Fibroblast of skin of scalp (primary cell): ENCODE data around the gene WDFY3.
"Not testable (repeated sequence)": the region's sequence is repeated elsewhere in the genome, so short reads cannot be mapped to it uniquely, and the experiment has no call there.

Experiments
- DNase-seq: peaks from one replicate; pipeline ENCODE4 v3.0.0-alpha.2; 2013

WDFY3 gene

DNA sequence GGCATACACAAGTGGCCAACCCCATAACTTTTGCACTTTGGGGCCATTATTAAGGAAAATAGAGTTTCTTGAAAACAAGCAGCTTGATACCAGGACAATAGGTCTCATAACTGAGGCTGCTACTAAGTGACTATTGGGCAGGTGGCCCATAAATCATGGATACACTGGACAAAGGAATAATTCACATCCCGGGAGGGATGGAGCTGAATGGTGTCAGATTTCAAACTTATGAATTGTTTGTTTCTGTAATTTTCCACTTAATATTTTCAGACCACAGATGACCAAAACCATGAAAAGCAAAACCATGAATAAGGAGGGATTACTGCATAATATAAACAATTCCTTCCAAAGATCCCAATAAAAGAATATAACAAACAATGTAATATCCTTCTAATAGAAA lies 114.4 kb downstream of the WDFY3 start:
- DNase-seq = no peak

DNA sequence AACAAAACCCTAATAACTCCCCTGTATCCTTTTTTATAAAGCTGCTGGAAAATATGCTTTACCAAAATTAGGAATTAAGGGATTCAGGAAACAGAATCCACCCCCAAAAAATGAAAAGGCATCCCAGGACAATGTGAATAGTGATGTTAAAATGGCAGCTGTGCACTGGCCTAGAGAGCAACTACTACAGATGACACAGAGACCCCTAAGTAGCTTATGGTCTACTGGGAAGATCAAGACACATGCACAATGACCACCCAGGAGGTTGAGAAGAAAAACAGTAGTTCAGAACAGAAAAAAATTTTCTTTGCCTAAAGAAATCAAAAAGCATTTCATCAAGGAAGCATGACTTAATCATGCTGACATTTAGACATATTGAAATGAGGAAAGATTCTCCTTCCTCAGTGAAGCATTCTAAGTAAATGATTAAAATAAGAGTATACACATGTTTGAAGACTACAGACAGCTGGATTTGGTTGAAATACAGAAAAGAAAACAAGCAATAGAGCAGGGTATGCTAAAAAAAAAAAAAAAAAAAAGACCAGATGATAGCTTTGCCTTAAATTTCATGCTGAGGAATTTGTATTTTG lies 117.3 kb downstream of the WDFY3 start:
- peak; percentile 43 for DNase-seq

DNA sequence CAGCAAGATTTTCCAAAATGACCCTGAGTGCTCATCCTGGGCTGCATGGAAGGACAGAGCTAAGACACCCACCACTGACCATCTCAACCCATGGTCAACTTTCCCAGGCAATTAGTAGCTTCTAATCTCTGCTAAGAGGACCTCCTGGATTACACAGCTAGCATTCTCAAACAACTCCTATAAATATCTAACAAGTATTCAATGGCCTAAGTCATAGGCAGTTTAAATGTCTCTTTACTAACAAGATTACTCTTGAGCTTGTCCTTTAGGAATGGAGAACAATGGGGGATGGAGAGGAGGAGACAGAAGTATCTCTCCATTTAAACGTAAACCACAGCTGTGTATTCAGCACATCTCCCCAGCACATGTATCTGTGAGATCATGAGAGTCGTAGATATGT lies 118.1 kb downstream of the WDFY3 start:
- no peak for DNase-seq

DNA sequence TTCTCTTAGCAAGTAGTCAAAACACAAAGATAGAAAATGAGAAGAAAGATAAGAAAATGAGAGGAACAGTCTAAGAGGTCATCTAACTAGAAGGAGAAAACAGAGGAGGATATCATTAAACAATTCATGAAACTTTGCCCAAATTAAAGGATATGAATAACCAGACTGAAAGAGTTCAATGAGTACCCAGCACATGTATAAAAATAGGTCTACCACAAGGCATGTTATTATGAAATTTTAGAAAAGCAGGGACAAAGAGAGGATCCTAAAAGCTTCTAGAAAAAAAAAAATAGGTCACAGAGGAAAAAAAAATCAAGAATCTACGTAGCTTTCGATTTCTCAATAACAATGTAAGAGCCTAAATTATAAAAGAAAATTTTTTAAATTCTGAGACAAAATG lies 118.5 kb downstream of the WDFY3 start:
- no peak for DNase-seq

DNA sequence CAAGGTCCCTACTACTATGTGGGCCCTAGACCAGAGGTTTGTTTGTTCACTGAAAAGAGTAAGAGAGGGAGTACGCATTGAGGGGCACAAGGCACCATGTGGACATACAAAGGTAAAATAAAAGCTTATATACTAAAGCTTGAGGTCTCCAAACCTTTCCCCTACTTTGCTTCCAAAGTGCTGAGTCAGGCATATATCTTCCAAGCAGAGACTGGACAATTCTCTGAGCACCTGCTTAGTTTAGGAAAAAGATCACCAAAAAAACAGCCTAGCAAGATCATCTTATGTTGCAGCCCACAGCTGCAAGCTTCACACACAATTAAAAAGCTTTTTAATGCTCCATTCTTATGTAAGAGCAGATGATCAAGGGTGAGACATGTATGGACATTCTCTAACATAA lies 119.5 kb downstream of the WDFY3 start:
- no peak for DNase-seq

DNA sequence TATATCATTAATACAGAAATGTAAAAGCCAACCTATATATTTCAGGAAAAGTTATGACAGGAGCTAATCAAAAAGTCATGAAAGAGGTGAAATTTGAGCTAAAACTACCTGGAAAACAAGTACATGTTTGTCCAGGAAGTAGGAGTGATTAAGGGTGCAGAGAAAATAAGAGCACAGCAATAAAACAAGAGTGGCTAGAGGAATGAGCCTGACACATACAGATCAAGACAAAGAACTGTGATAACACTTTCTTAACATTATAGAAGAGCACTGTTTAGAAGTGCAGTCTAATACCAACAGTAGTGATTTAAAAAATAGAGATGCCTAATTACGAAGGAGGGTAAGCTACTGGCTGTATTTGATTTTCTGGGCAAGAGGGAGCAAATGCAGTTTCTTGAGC lies 125.1 kb downstream of the WDFY3 start:
- DNase-seq = no peak

DNA sequence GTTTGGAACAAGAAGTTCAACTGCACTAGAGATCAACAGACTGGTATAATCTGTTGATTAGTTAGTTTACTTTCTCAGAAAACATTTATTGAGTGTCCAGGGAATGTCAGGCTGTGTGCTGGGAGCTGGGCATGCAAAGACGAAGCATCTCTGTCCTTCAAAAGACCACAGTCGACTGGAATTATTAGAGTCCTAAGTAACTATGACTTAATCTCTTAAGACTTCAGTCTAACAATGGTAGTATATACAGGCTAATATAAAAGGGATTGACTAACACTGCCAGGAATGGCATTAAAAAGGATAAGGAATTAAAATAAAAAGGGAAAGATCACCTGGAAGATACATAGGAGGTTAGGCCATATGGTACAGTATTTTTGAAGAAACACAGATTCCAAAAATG lies 128.7 kb downstream of the WDFY3 start:
- no peak for DNase-seq

DNA sequence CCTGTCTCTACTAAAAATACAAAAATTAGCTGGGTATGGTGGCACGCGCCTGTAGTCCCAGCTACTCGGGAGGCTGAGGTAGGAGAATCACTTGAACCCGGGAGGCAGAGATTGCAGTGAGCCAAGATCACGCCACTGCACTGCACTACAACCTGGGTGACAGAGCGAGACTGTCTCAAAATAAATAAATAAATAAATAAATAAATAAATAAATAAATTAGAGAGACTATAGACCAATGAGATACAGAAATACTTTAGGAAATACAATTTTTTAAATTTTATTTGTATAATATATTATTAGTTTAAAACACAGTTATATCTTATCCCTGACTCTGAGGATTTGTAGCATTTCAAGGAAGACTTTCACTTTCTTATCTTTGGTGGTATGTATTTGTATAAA lies 136.9 kb downstream of the WDFY3 start:
- not testable (repeated sequence) for DNase-seq

DNA sequence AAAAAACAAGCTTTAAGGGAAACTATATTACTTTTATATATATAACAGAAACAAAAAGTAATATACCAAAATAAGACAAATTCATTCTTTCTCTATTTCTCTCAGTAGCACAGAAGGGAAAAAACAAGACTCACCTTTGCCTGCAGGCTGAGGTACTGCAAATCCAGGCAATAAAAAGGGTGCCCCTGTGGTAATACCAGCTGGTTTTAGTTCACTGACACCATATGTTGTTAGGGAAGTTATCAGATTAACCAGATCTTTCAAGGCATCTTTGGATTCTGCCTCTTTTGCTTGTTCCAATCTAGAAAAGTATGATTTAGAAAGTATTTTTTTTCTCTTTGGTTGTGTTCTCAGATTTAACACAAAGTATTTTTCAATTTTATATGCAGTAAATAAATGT lies 139.8 kb downstream of the WDFY3 start:
- DNase-seq = no peak

DNA sequence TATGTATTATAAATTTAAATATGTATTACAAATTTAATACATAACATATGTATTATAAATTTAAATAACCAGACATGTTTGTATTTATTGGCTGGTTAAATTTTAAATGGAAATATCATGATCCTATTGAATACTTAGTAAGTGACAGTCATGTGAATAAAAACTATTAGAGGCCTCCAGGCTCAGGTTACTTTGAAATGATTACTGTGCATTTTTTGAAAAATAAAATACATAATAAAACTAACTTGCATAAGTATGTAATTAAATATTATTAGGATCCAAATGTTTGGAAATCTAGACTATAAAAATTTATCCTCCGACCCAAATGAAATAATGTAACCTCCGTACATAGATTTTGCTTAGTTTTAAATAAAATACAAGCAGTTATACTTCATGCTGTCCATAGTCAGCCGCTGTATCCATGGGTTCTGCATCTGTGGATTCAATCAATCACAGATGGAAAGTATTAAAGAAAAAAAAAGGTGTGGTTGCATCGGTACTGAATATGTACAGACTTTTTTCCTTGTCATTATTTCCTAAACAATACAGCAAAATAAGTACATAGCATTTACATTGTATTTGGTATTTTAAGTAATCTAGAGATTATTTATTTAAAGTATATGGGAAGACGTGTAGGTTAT lies 140.7 kb downstream of the WDFY3 start:
- no peak for DNase-seq

DNA sequence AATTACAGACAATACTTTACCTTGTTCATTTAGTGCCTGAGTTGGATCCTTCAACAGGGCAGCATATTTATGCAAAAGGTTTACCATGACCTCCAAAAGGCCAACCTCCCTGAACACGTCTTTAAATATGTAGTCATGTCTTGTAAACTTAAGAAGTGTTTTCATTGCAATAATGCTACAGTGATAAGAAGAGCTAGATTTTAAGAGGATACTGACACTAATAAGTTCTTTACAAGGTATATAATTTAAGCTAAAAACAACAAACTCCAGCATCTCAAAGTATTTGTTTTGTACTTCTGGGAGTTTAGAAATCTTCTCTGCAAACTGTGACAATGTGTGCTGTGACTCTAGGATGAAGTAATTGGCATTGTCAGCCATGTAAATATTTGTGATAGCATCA lies 145.4 kb downstream of the WDFY3 start:
- DNase-seq = no peak

DNA sequence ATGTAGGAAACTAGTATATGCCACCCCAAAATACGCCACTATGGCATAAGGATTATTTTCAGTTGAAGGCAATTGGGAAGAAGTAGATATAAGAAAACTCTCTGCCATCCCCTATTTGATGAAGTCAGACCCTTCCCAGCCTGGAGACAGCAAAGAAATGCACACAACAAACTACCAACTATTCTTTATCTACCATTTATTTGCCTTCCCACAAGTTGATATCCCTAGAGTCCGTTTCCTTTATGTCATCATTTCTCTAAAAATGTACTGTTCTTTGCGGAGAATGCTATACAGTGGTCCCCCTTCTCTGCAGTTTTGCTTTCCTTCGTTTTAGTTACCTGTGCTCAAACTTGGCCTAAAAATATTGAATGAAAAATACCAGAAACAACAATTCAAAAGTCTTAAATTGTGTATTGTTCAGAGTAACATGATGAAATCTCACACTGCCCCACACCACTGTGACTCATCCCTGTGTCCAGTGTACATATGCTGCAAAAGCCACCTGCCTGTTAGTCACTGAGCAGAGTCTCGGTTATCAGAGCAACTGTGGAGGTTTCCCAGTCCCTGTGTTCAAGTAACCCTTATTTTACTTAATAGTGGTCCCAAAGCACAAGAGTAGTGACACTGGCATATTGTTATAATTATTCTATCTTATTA lies 152.3 kb downstream of the WDFY3 start:
- DNase-seq = peak; percentile 63

DNA sequence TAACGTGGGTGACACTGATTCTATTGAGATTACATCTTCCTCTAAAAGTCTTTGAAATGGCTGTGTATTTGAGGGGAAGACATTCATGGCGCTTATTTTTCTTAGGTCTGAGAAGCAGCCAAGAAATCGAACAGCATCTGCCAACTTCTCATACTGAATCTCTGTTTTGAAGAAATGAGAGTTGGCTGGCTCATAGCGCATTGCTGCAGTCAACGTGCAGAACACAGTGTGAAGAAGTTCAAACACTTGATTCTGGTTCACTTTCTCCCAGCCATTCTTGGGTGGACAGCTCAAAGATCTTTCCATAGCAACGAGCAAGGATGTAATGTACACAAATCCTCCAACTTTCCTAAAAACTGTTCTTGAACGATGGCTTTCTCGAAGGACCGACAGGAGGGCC lies 156.5 kb downstream of the WDFY3 start:
- DNase-seq = no peak

DNA sequence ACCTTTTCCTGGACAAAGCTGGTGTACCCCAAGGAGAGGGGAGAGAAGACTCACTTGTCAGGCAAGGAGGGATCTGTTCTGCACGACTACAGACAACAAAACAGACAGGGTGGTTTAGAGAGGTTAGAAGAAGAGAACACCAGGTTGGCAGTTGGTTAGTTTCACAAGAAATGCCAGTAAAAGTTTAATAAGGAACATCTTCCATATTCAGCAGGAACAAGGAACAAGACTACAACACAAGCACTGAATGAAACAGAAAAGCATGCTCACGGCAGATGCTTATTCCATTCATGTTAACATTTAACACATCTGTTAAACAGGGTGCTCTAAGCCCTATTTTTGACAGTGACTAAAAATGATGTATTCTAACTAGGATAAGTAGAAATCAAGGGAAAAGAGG lies 158.2 kb downstream of the WDFY3 start:
- DNase-seq = no peak

DNA sequence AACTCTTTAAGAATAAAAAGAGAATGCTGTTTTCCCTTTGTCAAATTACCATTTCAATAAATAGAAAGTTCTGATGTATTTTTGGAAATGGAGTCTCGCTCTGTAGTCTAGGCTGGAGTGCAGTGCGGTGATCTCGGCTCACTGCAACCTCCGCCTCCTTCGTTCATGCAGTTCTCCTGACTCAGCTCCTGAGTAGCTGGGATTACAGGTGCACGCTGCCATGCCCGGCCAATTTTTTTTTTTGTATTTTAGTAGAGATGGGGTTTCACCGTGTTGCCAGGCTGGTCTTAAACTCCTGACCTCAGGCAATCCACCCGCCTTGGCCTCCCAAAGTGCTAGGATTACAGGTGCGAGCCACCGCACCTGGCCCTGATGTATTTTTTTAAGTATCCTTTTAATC lies 159.9 kb downstream of the WDFY3 start:
- not testable (repeated sequence) for DNase-seq

DNA sequence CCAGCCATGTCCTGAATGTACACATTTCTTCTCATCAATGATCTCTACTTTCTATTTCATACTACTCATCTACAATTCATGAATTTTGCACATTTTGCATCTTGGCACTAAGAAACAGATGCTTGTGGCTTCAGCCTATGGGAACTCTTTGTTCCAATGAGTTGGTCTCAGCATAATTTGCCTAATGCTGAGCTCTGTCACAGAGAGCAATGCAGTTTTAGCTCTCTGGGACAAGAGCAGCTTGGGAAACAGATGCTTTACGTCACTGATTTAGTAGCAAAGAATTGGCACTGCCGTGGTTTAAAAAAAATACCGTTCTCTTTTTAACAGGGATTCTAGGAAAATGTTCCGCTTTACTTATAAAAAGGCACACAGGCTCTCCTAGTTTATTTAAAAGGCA lies 162.4 kb downstream of the WDFY3 start:
- DNase-seq = peak; percentile 14

DNA sequence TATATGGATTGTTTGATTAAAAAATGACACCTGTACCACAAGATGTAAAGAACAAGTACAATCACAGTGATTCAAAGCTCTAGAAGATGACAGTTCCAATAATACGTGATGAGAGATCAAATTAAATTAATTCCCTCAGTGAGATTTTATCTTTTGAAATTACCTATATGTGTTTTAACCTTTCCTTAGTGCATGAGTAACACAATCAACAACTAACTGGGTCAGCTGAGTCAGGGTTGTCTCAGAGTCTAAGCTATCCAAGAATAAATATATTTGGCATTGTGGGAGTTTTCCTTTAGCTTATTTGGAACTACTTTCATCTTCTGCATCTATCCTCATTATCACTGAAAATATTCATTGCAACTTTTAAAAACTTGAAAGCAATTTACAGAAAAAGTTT lies 162.8 kb downstream of the WDFY3 start:
- DNase-seq = no peak

DNA sequence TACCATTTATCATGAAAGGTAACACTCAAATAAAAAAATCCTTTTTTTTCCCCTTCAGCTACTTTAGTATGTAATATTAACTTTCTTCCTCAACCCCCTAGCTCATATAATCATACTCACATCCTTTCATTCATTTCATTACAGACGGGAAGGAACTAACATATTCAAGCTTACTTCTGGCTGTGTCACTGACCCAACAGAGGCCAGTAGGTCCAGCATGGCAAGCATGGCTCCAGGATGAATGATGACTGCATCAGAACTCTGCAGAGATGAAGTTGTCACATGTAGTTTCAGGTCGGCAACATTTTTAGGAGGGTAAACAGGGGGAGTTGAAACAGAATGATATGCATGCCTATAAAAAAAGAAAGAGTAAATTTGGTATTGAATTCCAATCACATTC lies 163.4 kb downstream of the WDFY3 start:
- DNase-seq = no peak

DNA sequence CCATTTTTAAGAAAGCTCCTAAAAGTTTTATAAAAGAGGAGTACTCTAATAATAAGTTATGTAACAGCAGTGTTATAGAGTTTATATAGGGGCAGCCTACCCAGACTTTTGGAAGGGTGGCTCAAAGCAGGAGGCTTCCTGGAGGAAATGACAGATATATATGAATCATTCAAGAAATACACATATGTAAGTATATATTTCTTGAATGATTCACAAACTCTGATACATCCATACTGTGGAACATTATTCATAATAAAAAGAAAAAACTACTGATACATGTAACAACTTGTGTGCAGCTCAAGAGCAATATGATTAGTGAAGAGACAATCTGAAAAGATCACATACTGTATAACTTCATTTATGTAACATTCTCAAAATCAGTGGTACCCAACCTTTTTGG lies 166.2 kb downstream of the WDFY3 start:
- peak; percentile 42 for DNase-seq

DNA sequence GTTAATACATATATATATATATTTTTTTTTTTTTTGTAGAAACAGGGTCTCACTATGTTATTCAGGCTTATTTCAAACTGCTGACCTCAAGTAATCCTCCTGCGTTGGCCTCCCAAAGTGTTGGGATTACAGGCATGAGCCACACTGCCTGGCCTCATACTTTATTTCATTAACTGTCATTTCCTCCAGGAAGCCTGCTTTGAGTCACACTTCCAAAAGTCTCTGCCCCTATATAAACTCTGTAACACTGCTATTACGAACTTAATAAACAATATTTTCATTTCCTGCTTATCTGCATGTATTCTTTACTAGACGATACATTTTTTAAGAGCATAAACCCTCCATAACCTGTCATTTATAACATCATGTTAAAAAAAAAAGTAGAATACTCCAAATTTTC lies 167.2 kb downstream of the WDFY3 start:
- no peak for DNase-seq

DNA sequence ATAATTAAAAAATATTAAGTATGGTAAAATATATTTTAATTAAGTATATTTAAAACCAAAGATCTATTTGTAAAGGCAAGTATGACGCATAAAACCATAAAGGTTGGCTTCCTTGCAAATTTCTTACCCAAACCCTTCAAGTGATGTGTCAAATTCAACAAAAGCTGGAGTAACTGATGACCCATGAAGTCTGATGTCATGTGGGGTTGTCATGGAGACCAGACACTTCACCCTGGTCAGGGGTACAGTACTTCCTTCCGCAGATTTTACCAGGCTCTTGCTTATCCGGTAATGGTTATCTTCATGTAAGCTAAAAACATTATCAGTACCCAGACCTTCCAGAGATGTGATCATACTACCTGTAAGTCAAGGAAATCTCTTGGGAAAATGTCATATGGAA lies 170.1 kb downstream of the WDFY3 start:
- no peak for DNase-seq

DNA sequence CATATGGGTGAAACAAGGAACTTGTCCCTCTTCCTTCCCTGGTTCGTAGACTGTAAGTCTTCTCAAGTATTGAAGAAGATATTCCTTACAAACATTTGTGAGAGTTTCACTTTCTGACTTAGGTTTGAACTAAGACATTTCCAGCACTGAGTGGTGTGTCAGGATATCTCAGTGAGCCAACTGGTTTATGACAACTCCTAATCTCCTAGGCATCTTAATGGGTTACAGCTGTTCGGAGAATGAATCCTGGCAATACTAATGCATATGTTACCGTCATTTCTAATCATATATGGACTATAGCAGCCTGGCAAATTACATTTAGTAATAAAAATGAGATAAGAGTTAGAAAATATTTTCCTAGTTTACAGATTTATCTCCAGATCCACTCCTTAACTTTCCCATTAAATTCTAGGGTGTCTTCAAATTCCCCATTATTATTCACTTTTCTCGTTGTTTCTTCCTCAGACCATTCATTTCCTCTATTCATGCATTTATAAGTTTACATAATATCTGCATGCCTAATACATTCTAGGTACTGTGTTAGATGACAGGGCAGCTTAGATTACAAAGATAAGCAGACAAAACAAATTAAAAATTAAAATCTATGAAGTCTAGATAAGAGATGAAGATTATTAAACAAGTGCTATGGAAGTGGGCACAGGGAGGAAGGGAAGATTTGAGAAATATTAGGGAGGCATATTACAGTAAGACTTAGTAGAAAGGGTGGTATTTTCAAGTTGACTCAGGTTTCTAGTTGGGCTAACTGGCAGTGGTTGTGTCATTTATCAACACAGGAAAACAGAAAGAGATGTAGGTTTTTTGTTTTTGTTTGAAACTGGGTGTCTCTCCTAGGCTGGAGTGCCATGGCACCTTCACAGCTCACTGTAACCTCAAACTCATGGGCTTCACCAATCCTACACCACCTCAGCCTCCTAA lies 173.9 kb downstream of the WDFY3 start:
- DNase-seq = peak; percentile 53
